GM18909 (cell line): ENCODE measurements around the gene GOLGA2.

ENCODE experiments used
- ATAC-seq: cut with Tn5 transposase; IDR thresholded peaks from one replicate; pipeline ENCODE4 v1.9.1; 2021; ENCODE audit warnings: mild to moderate bottlenecking; ENCODE audit not compliant: unreplicated experiment, poor library complexity

Gene GOLGA2, protein sequence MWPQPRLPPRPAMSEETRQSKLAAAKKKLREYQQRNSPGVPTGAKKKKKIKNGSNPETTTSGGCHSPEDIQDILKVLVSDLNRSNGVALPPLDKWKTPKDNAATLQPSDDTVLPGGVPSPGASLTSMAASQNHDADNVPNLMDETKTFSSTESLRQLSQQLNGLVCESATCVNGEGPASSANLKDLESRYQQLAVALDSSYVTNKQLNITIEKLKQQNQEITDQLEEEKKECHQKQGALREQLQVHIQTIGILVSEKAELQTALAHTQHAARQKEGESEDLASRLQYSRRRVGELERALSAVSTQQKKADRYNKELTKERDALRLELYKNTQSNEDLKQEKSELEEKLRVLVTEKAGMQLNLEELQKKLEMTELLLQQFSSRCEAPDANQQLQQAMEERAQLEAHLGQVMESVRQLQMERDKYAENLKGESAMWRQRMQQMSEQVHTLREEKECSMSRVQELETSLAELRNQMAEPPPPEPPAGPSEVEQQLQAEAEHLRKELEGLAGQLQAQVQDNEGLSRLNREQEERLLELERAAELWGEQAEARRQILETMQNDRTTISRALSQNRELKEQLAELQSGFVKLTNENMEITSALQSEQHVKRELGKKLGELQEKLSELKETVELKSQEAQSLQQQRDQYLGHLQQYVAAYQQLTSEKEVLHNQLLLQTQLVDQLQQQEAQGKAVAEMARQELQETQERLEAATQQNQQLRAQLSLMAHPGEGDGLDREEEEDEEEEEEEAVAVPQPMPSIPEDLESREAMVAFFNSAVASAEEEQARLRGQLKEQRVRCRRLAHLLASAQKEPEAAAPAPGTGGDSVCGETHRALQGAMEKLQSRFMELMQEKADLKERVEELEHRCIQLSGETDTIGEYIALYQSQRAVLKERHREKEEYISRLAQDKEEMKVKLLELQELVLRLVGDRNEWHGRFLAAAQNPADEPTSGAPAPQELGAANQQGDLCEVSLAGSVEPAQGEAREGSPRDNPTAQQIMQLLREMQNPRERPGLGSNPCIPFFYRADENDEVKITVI

DNA sequence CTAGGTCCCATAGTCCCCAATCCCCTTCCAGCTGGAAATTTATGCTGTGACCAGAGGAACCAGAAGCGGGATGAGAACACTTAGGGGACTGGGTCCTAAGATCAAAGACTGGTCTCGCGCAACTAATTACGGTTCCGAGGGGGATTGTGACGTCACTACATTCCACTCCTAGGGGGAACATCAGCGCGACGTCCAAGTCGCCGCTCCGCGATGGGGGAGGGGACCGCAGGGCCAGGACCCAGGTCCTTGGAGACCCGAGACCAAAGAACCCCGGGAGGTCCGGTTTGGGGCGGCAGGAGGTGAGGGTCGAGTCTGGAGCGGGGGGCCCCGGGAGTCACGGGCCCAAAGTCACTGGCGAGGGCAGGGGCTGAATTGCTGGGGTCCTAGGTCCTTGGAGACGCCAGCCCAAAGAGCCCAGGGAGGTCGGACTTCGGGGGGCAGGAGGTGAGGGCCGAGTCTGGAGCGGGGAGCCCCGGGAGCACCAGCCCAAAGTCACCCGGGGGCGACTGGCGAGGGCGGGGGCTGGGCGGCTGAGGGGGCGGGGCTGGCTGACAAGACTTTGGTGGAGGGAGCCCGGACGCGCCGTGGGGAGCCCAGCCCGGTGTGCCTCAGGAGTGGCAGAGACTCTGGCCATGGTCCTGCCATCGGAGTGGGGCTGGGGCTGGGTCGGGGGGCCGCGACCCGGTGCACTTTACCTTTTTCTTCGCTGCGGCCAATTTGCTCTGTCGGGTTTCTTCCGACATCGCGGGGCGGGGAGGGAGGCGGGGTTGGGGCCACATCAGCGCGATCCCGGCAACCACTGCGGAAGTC is at the start of gene GOLGA2:
Gene GOLGA2 (minus strand): TSS at position 810 of the 810 bp plus-strand sequence. CDS start 31 bp downstream, at position 779.
- peak; percentile 51 for ATAC-seq

DNA sequence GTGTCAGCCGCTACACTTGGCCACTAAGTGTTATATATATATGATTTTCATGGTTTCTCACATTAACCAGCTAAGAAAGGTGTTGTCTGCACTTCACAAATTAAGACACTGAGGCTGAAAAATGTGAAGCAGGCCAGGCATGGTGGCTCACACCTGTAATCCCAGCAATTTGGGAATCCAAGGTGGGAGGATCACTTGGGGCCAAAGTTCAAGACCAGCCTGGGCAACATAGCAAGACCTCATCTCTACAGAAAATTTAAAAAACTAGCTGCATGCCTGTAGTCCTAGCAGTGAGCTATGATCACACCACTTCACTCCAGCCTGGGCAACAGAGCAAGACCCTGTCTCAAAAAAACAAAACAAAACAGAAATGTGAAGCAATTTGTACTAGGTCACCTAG is 48.6 kb upstream of the GOLGA2 start:
- no peak for ATAC-seq

DNA sequence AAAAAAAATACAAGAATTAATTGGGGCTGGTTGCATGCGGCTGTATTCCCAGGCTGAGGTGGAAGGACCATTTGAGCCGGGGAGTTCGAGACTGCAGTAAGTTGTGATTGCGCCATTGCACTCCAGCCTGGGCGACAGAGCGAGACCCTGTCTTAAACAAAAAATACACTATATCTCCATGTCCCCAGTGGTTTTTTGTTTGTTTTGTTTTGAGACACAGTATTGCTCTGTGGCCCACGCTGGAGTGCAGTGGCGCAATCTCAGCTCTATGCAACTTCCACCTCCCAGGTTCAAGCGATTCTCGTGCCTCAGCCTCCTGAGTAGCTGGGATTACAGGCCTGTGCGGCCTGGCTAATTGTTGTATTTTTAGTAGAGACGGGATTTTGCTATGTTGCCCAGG is 48.0 kb upstream of the GOLGA2 start:
- no peak for ATAC-seq

DNA sequence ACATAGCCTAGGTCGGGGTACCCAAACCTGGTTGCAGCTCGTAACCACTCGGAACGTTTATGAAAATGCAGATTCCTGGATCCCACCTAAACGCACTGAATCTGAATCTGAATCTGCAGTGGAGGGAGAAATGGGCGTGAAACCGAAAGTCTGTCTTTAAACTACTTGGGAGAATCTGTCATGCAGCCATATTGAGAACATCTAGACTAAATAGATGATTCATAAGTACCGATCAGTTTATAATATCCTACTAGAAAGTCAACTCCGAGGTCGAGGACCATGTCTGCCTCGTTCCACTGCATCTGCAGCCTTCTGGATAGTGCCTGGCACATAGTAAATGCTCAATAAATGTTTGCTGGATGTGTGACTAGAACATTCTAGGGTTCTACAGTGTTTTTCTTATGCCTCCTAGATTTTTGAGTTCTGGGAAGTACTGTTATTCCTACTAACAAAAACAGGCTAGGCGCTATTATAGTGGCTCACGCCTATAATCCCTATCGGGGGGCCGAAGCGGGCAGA is 47.5 kb upstream of the GOLGA2 start:
- ATAC-seq, result no peak

DNA sequence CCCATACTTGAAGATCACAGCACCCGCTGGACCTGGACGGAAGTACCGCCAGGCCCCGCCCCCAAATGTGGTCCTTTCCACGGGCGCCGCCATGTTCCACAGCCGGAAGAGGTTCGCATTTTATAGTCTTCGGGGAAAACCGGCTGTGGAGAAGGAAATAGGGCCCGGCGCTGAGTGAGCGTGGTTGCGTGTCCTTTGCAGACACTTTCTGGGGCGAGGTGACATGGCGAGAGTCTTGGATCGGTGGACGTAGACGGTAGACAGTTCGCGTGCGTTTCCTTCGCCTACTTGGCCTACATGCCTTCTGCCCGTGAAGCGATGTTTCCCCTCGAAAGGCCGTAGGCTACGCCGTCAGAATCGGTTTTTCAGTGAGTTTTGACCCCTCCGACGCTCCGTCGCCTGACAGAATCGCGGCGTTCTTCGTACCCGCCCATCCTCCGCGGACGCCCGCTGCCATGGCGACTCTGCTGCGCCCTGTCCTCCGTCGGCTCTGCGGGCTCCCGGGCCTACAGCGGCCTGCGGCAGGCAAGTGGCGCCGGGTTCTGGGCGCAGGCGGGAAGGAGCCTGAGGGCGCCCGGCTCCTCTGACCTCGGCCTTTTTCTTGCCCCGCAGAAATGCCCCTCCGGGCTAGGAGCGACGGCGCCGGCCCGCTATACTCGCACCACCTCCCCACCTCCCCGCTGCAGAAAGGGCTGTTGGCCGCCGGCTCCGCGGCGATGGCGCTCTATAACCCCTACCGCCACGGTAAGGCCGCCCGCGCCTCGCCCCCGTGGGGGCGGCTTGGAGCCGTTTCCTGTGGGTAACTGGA is 46.8 kb upstream of the GOLGA2 start, which contains the start of the genes COQ4 and TRUB2:
Gene COQ4 (plus strand): TSS at position 436 of the 808 bp plus-strand sequence. CDS start 20 bp downstream, at position 456.
Gene TRUB2 (minus strand): TSS at position 44 of the 808 bp plus-strand sequence. CDS start 39 bp downstream, at position 5.
- peak; percentile 78 for ATAC-seq

DNA sequence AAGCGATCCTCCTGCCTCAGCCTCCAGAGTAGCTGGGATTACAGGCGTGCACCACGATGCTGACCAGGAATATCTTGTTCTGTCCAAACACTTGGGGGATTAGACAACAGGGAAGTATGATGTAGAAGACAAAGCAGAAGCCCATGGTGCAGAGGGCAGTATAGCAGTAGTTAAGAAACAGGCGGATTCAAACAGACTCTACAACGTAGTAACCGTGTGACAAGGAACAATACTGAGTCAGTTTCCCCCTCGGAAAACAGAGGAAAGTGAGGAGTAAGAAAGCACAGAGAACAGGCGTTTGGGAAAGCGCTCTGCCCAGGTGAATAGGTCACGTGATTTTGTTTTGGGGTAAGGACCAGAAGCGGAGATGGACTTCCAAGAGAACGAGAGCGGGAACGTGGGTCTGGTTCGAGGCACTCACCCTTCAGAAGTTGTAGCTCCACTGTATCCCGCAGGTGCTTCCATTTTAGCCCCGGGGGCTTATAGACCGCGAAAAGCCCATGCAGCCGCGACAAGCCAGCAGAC is 46.1 kb upstream of the GOLGA2 start:
- ATAC-seq, result peak; percentile 11

DNA sequence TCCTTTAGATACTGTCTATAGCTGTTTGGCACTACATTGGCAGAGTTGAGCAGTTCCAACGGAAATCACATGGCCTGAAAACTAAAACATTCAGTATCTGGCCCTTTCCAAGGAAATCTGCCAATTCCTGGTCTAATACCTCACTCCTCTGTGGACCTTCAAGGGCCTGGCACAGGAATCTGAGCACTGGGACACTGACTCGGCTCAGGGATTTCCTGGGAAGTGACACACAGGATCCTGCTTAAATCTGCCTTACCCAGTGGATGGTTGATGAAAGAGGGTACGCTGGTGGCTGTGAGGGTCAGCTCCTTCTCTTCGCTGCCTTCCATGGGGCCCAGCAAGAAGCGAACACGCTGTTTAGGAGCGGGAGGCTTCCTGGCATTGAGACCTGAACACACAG is 45.5 kb upstream of the GOLGA2 start:
- no peak for ATAC-seq

DNA sequence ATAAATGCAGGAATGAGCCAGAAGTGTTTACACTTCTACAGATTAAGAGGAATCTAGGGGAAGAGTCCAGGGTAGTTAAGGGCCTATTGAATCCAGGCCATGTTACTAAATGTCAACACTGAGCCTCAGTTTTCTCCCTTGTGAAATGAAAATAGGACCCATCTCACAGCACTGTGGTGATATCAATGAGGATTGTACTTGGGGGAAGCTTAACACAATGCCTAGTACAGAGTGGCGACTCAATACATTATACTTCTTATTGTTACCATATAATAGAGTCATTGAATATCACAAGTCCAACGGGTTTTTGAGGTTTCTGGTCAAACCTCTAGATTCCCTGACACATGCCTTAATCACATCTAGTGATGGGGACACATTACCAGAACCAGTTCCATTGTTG is 41.8 kb upstream of the GOLGA2 start:
- ATAC-seq, result no peak

DNA sequence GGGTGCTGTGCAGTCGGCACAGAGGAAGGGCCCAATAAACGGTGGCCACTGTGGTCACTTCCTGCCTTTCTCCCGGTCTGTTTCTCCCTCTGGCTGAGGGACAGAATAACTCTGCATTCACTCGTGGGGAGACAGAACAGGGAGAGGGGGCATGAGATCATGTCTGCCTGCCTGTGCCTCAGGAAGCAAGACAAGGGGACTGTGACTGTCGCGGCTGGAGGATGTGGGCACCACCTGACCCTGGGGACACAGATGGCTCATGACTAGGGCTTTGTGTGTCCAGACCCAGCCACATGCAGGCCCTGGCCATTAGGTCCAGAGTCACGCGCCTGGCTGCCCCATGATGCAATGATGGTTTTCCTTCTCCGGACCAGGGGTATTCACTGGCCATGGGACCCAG is 40.6 kb upstream of the GOLGA2 start:
- ATAC-seq, result no peak

DNA sequence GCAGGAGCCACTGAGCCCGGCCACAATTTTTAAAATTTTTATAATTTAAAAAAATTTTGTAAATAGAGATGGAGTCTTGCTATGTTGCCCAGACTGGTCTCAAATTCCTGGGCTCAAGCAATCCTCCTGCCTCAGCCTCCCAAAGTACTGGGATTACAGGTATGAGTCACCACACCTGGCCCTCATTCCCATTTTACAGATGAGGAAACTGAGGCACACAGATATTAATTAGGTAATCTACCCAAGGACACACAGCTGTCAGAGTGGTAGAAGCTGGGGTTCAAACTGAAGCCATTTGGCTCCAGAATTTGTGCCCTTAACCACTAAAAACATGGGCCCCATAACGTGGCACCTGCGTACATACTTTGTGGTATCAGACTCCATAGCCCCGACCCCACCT is 38.9 kb upstream of the GOLGA2 start:
- ATAC-seq, result no peak

DNA sequence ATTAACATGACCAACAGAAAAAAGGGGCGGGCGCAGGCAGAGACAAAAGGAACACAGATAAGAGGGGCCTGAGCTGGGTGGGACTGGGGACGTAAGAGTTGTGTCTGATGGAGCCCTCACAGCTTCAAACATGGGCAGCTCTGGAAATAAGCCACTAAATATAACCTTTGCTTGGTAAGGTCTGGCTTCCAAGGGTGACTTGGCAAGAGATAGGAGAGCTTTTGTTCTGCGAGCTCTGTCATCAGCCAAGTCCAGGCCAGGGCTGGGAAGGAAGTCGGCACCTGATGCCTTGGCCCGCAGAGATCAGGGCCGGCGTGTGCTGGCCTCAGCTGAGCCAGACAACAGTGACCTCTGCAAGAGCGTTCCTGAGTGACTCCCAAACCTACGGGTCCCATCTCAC is 34.7 kb upstream of the GOLGA2 start:
- no peak for ATAC-seq

DNA sequence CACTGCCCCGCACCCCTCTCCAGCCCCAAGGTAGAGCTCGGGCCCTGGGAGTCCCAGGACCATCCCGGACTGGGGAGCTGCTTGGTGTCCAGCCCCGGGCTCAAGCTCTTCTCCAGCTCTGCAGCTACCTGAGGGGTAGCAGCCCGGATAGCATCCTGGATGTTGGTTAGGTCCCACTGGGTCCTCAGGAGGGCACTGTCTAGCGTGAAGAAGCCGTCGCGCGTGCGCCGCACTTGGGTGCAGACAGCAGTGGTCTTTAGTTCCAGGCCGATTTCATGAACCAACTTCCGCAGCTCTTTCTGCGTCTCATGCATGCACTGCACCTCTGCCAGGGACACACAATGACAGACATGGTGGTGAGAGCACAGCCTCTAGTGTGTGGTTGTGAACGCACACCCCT is 33.7 kb upstream of the GOLGA2 start:
- ATAC-seq, result no peak

DNA sequence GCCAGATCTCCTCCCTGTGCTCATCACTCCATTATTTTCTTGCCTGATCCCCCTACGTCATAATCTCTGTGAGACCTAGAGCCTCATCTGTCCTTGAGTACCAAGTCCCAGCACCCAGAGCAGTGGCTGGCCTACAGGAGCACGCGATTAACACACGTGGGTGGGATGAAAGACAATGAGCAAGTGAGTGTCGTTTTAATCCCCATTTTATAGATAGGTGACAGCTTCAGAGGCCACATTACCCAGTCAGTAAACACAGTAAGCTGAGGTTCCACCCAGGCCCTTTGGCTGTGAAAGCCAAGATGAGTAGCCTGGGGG is 29.1 kb upstream of the GOLGA2 start:
- no peak for ATAC-seq

DNA sequence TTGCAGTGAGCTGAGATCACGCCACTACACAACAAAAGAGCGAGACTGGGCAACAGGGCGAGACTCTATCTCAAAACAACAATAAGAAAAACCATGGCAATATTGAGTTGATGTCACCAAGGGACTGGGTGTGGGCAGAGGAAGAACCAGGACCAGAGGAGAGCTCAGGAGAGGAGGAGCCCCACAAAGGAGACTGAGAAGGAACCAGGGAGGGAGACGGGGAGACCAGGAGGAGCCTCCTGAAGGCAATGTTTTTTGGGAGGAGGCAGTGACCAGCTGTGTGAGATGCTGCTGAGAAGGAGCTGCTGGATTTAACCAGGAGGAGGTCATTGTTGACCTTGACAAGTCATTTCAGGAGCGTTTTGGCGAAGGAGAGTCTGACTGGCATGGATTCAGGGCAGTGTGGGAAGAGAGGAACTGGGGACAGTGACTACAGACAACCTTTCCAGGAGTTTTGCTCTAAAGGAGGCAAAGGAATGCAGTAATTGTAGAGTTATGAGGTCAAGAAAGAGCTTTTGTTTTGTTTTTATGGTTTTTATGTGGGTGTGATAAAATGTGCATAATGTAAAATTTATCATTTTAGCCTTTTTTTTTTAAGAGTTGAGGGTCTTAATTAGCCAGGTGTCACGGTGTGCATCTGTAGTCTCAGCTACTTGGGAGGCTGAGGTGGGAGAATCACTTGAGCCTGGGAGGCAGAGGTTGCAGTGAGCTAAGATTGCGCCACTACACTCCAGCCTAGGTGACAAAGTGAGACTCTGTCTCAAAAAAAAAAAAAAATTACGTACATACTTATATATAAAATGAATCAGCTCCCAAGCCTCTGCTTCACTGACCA is 28.5 kb upstream of the GOLGA2 start:
- no peak for ATAC-seq

DNA sequence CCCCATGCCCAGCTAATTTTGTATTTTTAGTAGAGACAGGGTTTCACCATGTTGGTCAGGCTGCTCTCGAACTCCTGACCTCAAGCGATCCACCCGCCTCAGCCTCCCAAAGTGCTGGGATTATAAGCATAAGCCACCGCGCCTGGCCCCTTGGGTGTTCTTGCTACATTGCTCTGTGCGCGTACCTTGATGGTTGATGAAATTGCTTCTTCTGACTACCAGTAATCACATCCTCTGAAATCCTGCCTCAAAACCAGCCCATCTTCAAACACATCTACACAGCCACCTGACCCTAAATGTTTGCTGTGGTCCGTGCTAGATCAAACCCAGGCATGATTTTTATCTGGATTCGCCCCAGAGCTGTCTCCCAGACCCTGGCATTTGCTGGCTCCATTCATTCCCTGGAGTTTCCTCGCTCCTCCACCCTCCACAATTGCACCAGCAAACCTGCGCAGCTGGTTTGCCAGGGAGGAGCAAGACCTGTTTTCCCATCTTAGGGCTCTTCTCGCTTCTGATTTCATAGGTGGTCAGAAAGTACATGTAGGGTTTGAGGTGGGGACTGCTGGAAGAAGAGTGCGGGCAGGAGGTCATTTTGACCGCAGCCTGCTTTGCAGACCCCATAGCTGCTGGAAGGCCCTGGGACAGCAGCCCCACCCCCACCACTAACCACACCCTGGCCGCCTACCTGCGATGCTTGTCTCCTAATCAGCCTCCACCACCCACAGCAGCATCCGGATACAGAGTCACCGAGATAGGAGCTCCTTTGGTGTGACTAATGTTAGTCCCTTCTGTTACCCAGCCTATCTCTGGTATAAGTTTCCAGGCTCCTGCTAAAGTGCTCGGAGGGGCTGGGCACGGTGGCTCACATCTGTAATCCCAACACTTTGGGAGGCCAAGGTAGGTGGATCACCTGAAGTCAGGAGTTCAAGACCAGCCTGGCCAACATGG is 23.0 kb upstream of the GOLGA2 start:
- no peak for ATAC-seq

DNA sequence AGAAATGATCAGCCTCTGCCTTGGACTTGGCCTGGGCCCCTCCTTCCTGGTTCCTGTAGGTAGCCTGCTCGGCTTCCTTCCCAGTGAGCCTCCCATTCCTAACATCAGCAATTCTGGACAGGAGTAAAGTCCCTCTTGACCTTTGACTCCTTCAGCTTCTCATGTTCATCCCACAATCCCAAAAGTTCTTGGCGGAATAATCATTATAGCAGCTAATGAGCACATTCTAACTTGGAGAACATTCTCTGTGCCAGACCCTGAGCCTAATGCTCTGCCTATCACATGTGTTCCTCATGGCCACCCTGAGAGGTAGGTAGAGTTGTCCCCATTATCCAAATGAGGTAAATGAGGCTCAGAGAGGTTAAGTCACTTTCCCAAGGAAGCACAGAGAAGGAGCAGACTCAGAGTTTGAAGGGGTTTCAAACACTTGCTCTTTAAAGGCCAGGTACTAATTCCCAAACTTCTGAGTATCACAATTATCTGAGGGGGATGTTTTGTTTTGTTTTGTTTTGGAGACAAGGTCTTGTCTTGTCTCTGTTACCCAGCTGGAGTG is 21.5 kb upstream of the GOLGA2 start:
- no peak for ATAC-seq
